Stimulated activated naive CD4-positive, alpha-beta T cell (primary cell): ENCODE measurements around the gene BFAR.
"Not testable (repeated sequence)": the region's sequence is repeated elsewhere in the genome, so short reads cannot be mapped to it uniquely, and the experiment has no call there.

Experiments used
- DNase-seq, 6 experiments: peaks; one replicate each; lab custom pipeline; 2025; lab: John Stamatoyannopoulos, UW

The BFAR gene

DNA sequence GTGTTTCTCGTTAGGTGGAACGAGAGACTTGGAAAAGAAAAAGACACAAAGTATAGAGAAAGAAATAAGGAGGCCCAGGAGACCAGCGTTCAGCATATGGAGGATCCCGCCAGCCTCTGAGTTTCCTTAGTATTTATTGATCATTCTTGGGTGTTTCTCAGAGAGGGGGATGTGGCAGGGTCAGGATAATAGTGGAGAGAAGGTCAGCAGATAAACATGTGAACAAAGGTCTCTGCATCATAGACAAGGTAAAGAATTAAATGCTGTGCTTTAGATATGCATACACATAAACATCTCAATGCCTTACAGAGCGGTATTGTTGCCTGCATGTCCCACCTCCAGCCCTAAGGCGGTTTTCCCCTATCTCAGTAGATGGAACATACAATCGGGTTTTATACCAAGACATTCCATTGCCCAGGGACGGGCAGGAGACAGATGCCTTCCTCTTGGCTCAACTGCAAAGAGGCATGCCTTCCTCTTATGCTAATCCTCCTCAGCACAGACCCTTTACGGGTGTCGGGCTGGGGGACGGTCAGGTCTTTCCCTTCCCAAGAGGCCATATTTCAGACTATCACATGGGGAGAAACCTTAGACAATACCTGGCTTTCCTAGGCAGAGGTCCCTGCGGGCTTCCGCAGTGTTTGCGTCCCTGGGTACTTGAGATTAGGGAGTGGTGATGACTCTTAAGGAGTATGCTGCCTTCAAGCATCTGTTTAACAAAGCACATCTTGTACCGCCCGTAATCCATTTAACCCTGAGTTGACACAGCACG, 3.6 kb downstream of the BFAR start:
- DNase-seq, result not testable (repeated sequence)

DNA sequence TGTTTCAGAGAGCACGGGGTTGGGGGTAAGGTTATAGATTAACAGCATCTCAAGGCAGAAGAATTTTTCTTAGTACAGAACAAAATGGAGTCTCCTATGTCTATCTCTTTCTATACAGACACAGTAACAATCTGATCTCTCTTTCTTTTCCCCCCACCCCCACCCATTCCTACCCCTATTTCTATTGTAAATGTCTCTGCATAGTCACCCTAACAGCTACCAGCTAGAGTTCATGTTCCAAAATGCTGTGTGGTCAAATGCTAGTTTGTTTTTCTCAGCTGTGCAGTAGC, 4.1 kb downstream of the BFAR start:
- DNase-seq, result not testable (repeated sequence)

DNA sequence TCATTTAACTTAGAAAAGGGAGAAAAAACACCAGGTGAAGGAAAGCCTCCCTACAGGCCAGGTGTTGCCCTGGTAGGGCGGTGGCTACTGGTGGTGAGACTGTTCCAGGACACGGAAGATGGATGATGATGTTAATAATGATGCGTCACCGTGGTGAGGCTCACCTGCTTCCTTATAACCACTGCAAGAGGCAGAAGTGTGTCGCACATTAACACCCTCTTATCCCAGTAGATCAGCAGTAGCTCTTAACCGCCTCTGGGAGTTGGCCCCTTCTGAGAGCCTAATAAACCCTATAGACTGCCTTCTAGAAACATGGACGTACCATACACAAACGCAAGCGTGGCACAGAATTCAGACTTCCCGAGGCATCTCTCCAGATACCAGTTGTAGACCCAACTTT, 7.8 kb downstream of the BFAR start:
- DNase-seq, result no peak

DNA sequence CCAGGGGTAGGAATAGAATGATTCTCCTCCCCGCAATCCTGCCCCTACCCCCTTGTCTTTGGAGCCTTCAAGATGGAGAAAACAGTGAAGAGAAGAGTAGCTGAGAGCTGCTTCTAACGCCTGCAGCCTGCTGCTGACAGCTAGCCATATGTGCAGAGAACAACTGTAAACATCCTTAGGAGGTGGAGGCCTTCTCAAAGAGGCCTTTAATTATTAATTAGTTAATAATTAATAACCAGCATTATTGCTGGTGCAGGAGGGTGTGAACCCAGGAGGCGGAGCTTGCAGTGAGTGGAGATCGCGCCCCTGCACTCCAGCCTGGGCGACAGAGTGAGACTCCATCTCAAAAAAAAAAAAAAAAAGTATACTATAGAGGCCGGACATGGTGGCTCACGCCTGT, 8.5 kb downstream of the BFAR start:
- no peak for DNase-seq

DNA sequence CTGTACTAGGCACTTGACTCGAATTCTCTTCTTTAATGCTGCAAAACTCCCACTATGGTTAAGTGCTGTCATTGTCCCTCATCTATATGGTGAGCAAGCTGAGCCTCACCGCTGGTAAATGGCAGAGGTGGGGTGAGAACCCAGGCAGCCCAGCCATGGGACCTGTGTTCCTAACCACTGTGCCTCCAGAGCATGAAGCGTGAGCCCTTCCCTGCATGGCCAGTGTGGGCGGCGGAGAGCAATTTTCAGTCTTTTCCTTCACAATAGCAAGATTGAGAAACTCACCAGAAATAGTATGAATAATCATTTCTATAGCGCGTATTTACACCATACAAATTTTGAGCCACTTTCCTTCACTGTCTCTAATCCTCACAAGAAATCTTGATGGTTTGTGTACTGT, 9.2 kb downstream of the BFAR start:
- DNase-seq, result no peak

DNA sequence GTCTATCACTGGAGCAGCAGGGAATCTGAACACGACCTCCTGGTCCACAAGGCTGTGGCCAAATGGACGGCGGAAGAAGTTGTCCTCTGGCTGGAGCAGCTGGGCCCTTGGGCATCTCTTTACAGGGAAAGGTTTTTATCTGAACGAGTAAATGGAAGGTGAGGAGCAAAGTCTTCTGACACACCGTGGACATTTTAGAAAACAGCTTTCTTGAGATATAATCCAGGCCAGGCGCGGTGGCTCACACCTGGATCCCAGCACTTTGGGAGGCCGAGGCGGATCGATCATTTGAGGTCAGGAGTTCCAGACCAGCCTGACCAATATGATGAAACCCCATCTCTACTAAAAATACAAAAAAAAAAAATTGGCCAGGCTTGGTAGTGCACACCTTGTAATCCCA, 17.1 kb downstream of the BFAR start:
- DNase-seq, result no peak

DNA sequence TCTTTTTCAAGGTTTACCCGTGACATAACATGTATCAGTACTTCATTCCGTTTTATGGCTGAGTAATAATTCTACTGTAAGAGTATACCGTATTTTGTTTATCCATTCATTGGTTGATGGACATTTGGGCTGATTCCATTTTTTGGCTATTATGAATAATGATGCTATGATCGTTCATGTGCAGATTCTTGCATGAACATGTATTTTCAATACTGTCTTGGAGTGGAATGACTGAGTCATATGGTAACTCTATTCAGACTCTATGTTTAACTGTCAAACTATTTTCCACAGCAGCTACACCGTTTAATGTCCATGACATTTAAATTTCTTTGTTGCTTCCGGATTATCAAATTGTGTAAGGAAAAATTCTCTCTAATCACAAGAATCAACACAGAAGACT, 17.9 kb downstream of the BFAR start:
- DNase-seq, result no peak

DNA sequence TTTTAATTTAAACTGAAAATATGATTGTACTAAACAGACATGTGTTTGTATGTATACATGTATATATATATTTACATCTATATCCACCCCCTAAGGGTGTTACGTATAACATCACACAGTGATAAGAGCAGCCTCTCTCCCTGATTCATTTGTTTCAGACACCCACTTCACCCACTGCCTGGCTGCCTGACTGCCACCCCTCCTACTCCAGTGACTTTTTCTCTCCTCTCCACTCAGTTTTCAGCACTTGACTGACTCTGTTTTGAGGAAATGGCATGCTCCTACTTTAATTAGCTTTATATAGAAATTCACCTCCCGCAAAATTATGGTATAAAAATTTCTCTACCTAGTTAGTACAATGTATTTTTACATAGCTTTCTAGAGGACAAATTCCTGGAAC, 20.0 kb downstream of the BFAR start:
- no peak for DNase-seq

DNA sequence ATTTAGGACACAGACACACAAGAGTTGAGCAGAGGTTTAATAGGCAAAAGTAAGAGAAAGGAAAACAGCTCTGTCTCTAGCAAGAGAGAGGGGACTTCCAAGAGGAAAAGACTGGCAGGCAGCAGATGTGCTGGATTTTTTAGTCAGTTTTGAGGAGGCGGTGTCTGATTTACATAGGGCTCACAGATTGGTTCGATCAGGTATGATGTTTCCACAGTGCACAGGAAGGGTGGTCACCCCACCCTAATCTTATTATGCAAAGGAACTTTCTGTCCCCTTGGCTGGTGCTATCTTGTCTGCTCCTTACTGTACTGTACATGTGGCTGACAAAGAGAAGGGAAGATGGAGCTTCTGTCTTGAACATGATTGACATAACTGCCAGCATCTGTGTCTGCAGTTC, 25.3 kb downstream of the BFAR start:
- no peak for DNase-seq

DNA sequence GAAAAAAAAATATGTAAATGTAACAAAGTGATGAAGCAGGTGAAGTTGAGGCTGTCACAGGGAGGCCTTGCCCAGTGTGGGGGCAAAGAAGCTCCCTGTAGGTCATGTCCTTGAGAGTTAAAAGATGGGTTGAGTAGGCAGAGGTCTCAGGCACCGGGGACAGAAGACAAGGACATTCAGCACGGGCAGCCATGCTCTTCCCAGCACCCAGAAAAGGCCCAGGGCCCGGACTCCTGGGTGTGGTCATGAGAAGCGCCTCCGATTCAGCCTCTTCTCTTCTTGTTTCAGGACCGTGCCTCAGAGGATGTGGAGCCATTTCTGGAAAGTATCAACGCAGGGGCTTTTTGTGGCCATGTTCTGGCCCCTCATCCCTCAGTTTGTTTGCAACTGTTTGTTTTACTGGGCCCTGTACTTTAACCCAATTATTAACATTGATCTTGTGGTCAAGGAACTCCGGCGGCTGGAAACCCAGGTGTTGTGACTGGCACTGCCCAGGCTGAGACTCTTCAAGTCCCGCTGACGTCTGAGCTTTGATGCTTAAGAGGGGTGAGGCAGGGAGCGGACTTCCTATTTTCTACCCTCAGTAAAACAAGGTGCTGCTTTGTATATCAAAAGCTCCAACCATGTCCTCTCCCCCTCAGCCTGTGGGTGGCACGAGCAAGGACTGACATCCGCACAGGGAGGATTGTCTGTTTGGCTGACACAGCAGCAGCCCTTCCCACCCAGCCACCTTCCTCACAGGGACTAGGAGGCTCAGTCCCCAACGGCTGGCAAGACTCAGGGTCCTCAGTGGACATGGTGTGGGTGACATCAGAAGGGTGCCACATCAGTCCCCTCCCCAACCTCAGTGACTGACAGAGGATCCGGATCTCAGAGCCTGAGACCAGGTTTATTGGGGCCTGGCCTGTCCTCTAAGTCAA, 34.9 kb downstream of the BFAR start:
- no peak for DNase-seq

DNA sequence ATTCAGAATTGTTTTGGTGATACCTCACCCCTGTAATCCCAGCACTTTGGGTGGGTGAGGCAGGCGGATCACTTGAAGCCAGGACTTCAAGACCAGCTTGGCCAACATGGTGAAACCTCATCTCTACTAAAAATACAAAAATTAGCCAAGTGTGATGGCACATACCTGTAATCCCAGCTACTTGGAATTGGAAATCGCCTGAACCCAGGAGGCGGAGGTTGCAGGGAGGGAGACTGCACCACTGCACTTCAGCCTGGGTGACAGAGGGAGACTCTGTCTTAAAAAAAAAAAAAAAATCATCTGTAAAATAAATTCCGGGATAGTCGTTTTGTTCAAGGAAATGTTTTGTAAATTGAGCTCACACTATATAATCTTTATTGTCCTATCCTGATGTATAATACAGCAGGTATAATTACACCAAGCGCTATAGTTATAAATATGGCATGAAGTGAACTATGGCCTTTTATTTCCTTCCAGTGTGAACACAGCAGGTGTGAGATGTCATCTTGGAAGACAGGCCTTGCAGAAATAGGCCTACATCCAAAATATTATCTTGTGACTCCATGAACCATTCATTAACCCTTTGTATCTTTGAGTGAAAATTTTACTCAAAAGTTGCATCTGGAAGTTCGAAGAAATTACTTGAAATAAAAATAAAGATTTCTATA, 35.9 kb downstream of the BFAR start:
- no peak for DNase-seq

DNA sequence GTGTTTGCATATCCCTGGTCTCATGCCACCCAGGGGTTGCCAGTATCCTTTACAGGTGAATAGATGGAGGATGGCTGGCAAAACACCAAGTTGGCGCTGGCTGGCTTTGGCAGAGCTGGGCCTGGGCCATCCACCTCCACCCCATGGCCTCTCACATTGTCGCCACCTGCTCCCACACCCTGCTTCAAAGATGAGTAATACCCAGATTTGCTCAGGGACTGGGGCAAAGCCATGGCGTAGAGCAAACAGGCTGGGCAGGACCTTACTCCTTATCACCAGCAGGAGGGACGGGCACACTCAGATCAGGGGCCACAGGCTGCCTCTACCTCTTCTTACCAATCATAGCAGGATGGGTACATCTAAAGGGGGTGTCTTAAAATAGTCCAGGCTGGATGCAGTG, 37.0 kb downstream of the BFAR start:
- no peak for DNase-seq

DNA sequence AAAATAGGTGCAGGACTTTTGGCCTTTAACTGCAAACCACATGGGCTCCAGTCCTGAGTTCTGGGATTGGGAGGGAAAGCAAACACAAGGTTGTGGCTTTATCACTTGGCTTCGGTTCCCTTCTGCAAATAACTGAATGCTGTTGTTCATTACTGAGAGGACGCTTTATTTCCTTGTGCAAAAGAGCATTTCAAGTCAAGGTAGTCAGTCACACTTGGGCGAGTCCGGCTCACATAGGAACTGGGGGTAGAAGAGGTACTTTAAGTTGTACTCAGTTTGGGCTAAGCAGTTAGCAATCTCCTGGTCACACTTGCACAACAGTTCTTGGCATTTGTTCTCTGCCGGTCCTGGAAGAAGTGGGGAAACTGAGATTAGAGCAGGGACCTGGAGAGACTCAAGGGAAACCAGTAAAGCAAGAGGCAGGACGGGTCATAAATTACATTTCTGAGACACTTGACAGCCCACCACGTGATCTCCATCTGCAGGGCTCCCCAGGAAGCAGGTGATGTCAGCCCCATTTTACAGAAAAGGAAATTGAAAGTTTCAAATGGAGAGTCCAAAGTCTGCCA, 39.7 kb downstream of the BFAR start:
- peak in 1 of 6 experiments; percentile 3 for DNase-seq

DNA sequence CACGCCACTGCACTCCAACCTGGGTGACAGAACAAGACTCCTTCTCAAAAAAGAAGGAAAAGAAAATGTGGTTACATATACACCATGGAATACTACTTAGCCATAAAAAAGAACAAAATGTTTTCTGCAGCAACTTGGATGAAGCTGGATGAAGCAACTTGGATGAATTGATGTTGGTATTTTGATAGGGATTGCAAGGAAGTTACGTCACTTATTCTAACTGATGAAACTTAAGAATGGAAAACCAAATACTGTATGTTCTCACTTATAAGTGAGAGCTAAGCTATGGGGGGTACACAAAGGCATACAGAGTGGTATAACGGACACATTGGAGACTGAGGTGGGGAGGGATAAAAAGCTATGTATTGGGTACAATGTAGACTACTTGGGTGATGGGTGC, 43.9 kb downstream of the BFAR start:
- no peak for DNase-seq

DNA sequence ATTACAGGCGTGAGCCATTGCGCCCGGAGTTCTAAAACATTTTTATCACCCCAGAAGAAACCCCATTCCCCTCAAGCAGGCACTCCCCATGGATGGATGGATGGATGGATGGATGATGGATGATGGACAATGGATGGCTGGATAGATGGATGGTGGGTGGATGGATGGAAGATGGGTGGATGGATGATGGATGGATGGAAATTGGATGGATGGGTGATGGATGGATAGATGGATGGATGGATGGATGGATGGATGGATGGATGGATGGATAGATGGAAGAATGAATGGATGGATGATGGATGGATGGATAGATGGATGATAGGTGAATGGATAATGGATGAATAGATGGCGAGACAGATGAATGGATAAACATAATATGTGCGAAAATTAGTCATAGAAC, 44.9 kb downstream of the BFAR start:
- DNase-seq, result no peak

DNA sequence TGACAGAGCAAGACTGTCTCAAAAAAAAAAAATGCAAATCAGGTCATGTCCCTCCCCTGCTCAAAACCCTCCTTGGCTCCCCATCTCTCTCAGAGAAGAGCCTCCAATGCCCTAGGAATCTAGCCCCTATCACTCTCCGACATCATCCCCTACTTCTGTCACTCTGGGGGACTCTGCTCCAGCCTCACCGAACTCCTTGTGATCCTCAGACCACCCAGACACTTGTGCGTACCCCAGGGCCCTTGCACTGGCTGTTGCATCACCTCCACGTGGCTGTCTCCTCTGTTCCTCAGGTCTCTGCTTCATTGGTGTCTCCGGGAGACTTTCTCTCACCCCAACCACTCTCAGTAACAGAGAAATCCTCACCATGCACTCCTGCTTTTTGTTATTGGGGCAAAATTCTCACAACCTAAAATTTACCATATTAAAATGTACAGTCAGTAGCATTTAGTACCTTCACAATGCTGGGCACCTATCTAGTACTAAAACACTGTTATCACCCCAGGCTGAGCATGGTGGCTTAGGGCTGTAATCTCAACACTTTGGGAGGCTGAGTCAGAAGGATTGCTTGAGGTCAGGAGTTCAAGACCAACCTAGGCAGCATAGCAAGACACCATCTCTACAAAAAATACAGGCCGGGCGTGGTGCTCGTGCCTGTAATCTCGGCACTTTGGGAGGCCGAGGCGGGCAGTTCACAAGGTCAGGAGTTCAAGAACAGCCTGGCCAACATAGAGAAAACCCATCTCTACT, 46.2 kb downstream of the BFAR start:
- DNase-seq, result no peak

DNA sequence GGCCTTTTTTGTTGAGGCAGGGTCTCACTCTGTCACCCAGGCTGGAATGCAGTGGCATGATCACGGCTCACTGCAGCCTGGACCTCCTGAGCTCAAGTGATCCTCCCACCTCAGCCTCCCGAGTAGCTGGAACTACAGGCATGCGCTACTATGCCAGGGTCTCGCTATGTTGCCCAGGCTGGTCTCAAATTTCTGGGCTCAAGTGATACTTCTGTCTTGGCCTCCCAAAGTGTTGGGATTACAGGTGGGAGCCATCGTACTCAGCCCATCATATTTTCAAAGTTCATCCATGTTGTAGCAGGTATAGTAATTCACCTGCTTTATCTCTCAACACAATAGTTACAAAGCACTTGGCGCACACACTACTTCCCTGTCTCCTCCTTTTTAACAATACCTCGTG, 47.6 kb downstream of the BFAR start:
- DNase-seq, result not testable (repeated sequence)

DNA sequence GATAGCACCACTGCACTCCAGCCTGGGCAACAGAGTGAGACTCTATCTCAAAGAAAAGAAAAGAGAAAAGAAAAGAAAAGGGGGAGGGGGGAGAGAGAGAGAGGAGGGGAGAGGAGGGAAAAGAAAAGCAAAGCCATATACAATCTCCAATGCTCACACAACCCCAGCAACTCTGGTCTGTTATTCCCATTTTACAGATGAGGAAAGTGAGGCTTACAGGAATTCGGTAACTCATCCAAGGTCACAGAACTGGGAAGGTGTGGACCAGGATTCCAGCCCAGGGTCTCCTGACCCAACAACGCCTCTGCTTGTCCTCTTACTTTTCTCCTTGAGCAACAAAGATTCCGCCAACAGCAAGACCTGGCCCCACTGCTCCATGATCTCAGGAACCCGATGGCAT, 48.4 kb downstream of the BFAR start:
- DNase-seq, result no peak

DNA sequence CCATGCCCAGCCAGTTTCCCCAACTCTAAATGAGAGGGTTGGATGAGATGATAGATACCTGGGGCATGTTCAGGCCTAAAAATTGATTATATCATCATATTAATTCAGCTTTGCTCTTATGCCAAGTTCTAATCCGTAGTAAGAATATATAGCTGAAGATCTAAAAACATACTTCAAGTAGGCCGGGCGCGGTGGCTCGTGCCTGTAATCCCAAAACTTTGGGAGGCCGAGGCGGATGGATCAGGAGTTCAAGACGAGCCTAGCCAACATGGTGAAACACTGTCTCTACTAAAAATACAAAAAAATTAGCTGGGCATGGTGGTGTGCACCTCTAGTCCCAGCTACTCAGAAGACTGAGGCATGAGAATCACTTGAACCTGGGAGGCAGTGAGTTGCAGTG, 49.4 kb downstream of the BFAR start:
- DNase-seq, result no peak

DNA sequence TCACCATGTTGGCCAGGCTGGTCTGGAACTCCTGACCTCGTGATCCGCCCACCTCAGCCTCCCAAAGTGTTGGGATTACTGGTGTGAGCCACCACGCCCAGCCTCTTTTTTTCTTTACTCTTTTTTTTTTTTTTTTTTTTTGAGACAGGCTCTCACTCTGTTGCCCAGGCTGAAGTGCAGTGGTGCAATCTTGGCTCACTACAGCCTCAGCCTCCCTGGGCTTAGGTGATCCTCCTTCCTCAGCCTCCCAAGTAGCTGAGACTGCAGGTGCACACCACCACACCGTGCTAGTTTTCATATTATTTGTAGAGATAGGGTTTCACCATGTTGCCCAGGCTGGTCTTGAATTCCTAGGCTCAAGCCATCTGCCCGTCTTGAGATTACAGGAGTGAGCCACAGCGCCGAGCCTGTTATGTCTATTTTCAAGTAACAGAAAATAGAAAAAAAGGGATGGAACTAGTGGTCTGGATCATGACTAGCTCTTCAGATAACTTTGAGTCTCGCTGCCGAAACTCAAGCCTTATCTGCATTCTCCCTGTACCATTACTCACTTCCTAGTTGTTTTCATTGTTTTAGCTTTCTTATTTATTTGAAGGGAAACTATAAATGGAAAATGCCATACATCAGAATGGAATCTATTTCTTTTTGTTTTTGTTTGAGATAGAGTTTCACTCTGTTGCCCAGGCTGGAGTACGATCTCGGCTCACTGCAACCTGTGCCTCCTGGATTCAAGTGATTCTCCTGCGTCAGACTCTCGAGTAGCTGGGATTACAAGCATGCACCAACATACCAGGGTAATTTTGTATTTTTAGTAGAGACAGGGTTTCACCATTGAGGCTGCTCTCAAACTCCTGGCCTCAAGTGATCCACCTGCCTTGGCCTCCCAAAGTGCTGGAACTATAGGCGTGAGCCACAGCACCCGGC, 53.4 kb downstream of the BFAR start:
- DNase-seq, result not testable (repeated sequence)

DNA sequence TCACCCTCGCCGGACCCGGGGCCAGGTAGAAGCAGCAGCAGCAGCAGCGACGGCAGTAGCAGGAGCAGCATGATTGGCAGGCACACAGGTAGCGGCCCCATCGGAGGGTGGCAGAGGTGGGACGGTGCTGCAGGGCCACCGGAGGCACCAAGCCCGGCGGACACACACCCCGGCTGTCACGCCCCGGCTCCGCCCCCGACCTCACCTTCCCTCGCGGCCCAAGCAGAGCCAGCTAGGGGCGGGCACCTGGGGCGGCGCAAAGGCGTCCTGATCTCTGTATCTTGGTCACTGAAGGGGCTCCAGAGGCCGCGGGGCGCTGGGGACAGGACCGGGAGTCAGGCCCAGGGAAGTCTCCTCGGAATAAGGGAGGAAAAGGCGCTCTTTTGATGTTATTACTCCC, 61.4 kb downstream of the BFAR start, which contains the start of gene PLA2G10:
Gene PLA2G10, minus strand, starts transcription at position 180 of the 400 bp plus-strand sequence. Its CDS starts 79 bp downstream, at position 101.
- not testable (repeated sequence) for DNase-seq
